HepG2 (cell line): ENCODE data around the gene COQ6. TPM values are rescaled to one million over a fixed set of nuclear protein-coding genes. Genes with fewer than 3 reads are reported as not detected.

Experiments used
- AHR ChIP-seq: IDR thresholded peaks from 2 replicates; pipeline ENCODE4 v1.6.1; 2018; ENCODE audit warnings: missing genetic modification reagents, missing compliant biosample characterization
- ATRX ChIP-seq: sonication (generic); formaldehyde crosslinking; IDR thresholded peaks from 2 replicates; pipeline ENCODE4 v1.4.0; 2020; ENCODE audit warnings: missing genetic modification reagents, borderline replicate concordance
- BHLHE40 ChIP-seq: IDR thresholded peaks from 2 replicates; pipeline ENCODE4 v1.6.1; 2011; ENCODE audit warnings: low read length, improper control_type of control experiment
- CC2D1A ChIP-seq: sonication (generic); formaldehyde crosslinking; IDR thresholded peaks from 2 replicates; pipeline ENCODE4 v1.8.1; 2023; ENCODE audit warnings: mild to moderate bottlenecking, missing genetic modification reagents
- EP300 ChIP-seq, 3 experiments: sonication (generic) in 1 of 3; formaldehyde crosslinking in 1 of 3; IDR thresholded peaks; 2 replicates each; pipeline versions ENCODE4 v1.5.1 to v1.6.1; 2011 to 2020; ENCODE audit warnings: low read depth in 2 of 3, low read length in 2 of 3, borderline replicate concordance in 1 of 3, improper control_type of control experiment in 1 of 3, mild to moderate bottlenecking in 1 of 3, missing genetic modification reagents in 1 of 3, moderate library complexity in 1 of 3
- HOXD1 ChIP-seq: sonication (generic); formaldehyde crosslinking; IDR thresholded peaks from 2 replicates; pipeline ENCODE4 v1.5.0; 2020; ENCODE audit warnings: missing genetic modification reagents
- IKZF5 ChIP-seq: IDR thresholded peaks from 2 replicates; pipeline ENCODE4 v1.6.1; 2018; ENCODE audit warnings: missing genetic modification reagents, mild to moderate bottlenecking, missing compliant biosample characterization
- NCOA1 ChIP-seq: sonication (generic); formaldehyde crosslinking; IDR thresholded peaks from 2 replicates; pipeline ENCODE4 v1.9.0; 2021; ENCODE audit warnings: missing genetic modification reagents
- PBX3 ChIP-seq: sonication (generic); formaldehyde crosslinking; IDR thresholded peaks from 2 replicates; pipeline ENCODE4 v1.8.1; 2023; ENCODE audit warnings: missing genetic modification reagents, inconsistent platforms, borderline replicate concordance
- PREB ChIP-seq: sonication (generic); formaldehyde crosslinking; IDR thresholded peaks from 2 replicates; pipeline ENCODE4 v1.4.0; 2020; ENCODE audit warnings: missing genetic modification reagents
- RFX3 ChIP-seq: IDR thresholded peaks from 2 replicates; pipeline ENCODE4 v1.6.1; 2016; ENCODE audit warnings: missing biosample characterization, missing genetic modification reagents
- SALL1 ChIP-seq: sonication (generic); formaldehyde crosslinking; IDR thresholded peaks from 2 replicates; pipeline ENCODE4 v1.8.0; 2022; ENCODE audit warnings: mild to moderate bottlenecking, missing genetic modification reagents
- TBX3 ChIP-seq: fragments of 450-650 bp; IDR thresholded peaks from 2 replicates; pipeline ENCODE4 v1.6.1; 2017; ENCODE audit warnings: antibody characterized with exemption, mild to moderate bottlenecking, inconsistent platforms, borderline replicate concordance
- TOE1 ChIP-seq: sonication (generic); formaldehyde crosslinking; IDR thresholded peaks from 2 replicates; pipeline ENCODE4 v1.4.0; 2020; ENCODE audit warnings: mild to moderate bottlenecking, missing genetic modification reagents
- ZNF235 ChIP-seq: sonication (generic); formaldehyde crosslinking; IDR thresholded peaks from 2 replicates; pipeline ENCODE4 v1.8.1; 2023; ENCODE audit warnings: mild to moderate bottlenecking, missing genetic modification reagents, borderline replicate concordance
- ZNF576 ChIP-seq: sonication (generic); formaldehyde crosslinking; IDR thresholded peaks from 2 replicates; pipeline ENCODE4 v1.4.0; 2020; ENCODE audit warnings: mild to moderate bottlenecking, missing genetic modification reagents
- ZNF740 ChIP-seq: sonication (generic); formaldehyde crosslinking; IDR thresholded peaks from 2 replicates; pipeline ENCODE4 v1.4.0; 2020; ENCODE audit warnings: missing genetic modification reagents
- ZNF768 ChIP-seq: sonication (generic); formaldehyde crosslinking; IDR thresholded peaks from 2 replicates; pipeline ENCODE4 v1.4.0; 2020; ENCODE audit warnings: missing genetic modification reagents
- polyA plus RNA-seq, 8 experiments: library from polyadenylated mRNA; depleted of rRNA in 3 of 8; stranded (reverse) in 7 of 8; unstranded in 1 of 8; fragments of >200 nt; fragmentation: Illumina TruSeq in 4 of 8; extraction: Trizol in 4 of 8; gene quantifications; 2 replicates each; pipeline versions ENCODE4 v1.2.1 to v1.2.3, GENCODE V29; 2011 to 2016; ENCODE audit warnings: low read depth in 4 of 8, missing spikeins in 1 of 8, mixed read lengths in 1 of 8; ENCODE audit not compliant: insufficient read depth in 1 of 8
- total RNA-seq, 5 experiments: library from RNA; depleted of rRNA; stranded (reverse); fragments of >200 nt; fragmentation: Illumina TruSeq; extraction: Trizol; gene quantifications; 2 replicates each; pipeline ENCODE4 v1.2.3, GENCODE V29; 2016; ENCODE audit warnings: low read depth in 1 of 5
- TF ChIP-seq, protein P1 (sequence below): sonication (generic); formaldehyde crosslinking; IDR thresholded peaks from 2 replicates; pipeline ENCODE4 v1.5.1; 2020; ENCODE audit warnings: mild to moderate bottlenecking, missing genetic modification reagents, moderate library complexity
- TF ChIP-seq, protein P2 (sequence below): fragments of 450-650 bp; IDR thresholded peaks from 2 replicates; pipeline ENCODE4 v1.6.1; 2016

The COQ6 gene
- total and polyA plus RNA-seq, 2 of the 13 experiments (the other 11 are each of a cell fraction or from before 2014, with no cell fraction given), result 18.9 to 34.7 TPM

GRCh38 chr14:73949752-73950734 lies at the start of gene COQ6, which contains the start of gene FAM161B (continued):
- TF ChIP-seq PBX3 (CRISPR knock-in tag) (no peak; the same call in 1 of the 2 replicates), ZNF235 (CRISPR knock-in tag) (peak; percentile 41; the same call in 1 of the 2 replicates), PREB (CRISPR knock-in tag) (no peak), RFX3 (CRISPR knock-in tag) (peak; percentile 74), CC2D1A (CRISPR knock-in tag) (0 out of 2 replicates have a peak, but pooled peaks have one; percentile 64), TOE1 (CRISPR knock-in tag) (no peak), NCOA1 (peak; percentile 79; the same call in 1 of the 2 replicates), TBX3 (no peak), AHR (CRISPR knock-in tag) (no peak; the same call in 1 of the 2 replicates), HOXD1 (CRISPR knock-in tag) (no peak), IKZF5 (peak; percentile 43; the same call in 1 of the 2 replicates), SALL1 (peak; percentile 77), ZNF768 (CRISPR knock-in tag) (peak; percentile 73; the same call in 1 of the 2 replicates), ZNF740 (no peak), ZNF576 (CRISPR knock-in tag) (no peak), BHLHE40 (no peak), ATRX (CRISPR knock-in tag) (no peak), EP300 (IDR thresholded peaks at IDR 0.05; ENCODE audit: low read depth in 2 of 2, low read length in 2 of 2) (peak in 1 of 2 experiments; percentile 5; a peak in 1 of 4 replicates), EP300 (CRISPR knock-in tag; IDR thresholded peaks at IDR 0.05; ENCODE audit: borderline replicate concordance) (no peak)
- TF ChIP-seq, protein P1, sequence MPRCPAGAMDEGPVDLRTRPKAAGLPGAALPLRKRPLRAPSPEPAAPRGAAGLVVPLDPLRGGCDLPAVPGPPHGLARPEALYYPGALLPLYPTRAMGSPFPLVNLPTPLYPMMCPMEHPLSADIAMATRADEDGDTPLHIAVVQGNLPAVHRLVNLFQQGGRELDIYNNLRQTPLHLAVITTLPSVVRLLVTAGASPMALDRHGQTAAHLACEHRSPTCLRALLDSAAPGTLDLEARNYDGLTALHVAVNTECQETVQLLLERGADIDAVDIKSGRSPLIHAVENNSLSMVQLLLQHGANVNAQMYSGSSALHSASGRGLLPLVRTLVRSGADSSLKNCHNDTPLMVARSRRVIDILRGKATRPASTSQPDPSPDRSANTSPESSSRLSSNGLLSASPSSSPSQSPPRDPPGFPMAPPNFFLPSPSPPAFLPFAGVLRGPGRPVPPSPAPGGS (CRISPR knock-in tag), result peak; percentile 86
- TF ChIP-seq, protein P2, sequence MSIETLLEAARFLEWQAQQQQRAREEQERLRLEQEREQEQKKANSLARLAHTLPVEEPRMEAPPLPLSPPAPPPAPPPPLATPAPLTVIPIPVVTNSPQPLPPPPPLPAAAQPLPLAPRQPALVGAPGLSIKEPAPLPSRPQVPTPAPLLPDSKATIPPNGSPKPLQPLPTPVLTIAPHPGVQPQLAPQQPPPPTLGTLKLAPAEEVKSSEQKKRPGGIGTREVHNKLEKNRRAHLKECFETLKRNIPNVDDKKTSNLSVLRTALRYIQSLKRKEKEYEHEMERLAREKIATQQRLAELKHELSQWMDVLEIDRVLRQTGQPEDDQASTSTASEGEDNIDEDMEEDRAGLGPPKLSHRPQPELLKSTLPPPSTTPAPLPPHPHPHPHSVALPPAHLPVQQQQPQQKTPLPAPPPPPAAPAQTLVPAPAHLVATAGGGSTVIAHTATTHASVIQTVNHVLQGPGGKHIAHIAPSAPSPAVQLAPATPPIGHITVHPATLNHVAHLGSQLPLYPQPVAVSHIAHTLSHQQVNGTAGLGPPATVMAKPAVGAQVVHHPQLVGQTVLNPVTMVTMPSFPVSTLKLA, result peak; percentile 42; the same call in 1 of the 2 replicates
